Vagina (tissue), 2 donors: ENCODE data around the gene RIN3. TPM values are rescaled to one million over a fixed set of nuclear protein-coding genes. Genes with fewer than 3 reads are reported as not detected.

ENCODE experiments used
- DNase-seq, 2 donors: peaks; one replicate each; pipeline ENCODE4 v3.0.0-alpha.2; 2017; ENCODE audit errors: extremely low spot score in 2 of 2
- H3K27ac ChIP-seq: fragments of 200-600 bp; sonication (generic); one replicate; pipeline ENCODE4 v1.5.1; 2019
- H3K27me3 ChIP-seq: fragments of 200-600 bp; sonication (generic); one replicate; pipeline ENCODE4 v1.5.1; 2019
- H3K36me3 ChIP-seq, 2 donors: fragments of 200-600 bp; sonication (generic); one replicate each; pipeline ENCODE4 v1.5.1; 2017 to 2019
- H3K4me1 ChIP-seq: fragments of 200-600 bp; sonication (generic); one replicate; pipeline ENCODE4 v1.5.1; 2019
- H3K4me3 ChIP-seq, 2 donors: fragments of 200-600 bp; sonication (generic); 1 replicate in 1 of 2; 2 replicates in 1 of 2; pipeline ENCODE4 v1.5.1; 2016 to 2019
- H3K9me3 ChIP-seq: fragments of 200-600 bp; sonication (generic); one replicate; pipeline ENCODE4 v1.5.1; 2019
- CTCF ChIP-seq, 3 experiments: fragments of 450-650 bp in 2 of 3; fragments of 200-600 bp in 1 of 3; sonication (generic) in 1 of 3; IDR thresholded peaks; one replicate each; pipeline ENCODE4 v1.5.1; 2017 to 2019; ENCODE audit warnings: antibody characterized with exemption in 3 of 3, mild to moderate bottlenecking in 2 of 3, moderate library complexity in 2 of 3
- POLR2A ChIP-seq, 2 donors: fragments of 450-650 bp; IDR thresholded peaks; one replicate each; pipeline ENCODE4 v1.6.1; 2017; ENCODE audit warnings: antibody characterized with exemption in 2 of 2, mild to moderate bottlenecking in 2 of 2, moderate library complexity in 2 of 2
- POLR2AphosphoS5 ChIP-seq, 2 donors: sonication (generic); formaldehyde crosslinking; IDR thresholded peaks; one replicate each; pipeline ENCODE4 v1.9.0; 2017; ENCODE audit warnings: antibody characterized with exemption in 2 of 2, mild to moderate bottlenecking in 2 of 2, low read depth in 1 of 2; ENCODE audit not compliant: insufficient read depth in 1 of 2
- intact Hi-C: fragments of 100-400 bp; cut with DNase I; formaldehyde crosslinking; loops from one replicate; pipeline ENCODE4 v1.15.1; 2023
- total RNA-seq: library from RNA; depleted of rRNA; stranded (reverse); fragments of >200 nt; gene quantifications from one replicate; pipeline ENCODE4 v1.2.3, GENCODE V29; 2016

RIN3 gene
- total RNA-seq, 1 donor from 2014 or later: 22.6 TPM

GRCh38 chr14:92609955-92610354, 96.4 kb downstream of the RIN3 start:
- Histone ChIP-seq H3K27ac (no peak overlapping the region), H3K36me3 (no peaks in the 10 kb centered on the region), H3K27me3 (no peaks in the 10 kb centered on the region), H3K9me3 (no peaks in the 10 kb centered on the region), H3K4me1 (no peaks in the 10 kb centered on the region), H3K4me3 (no peak overlapping the region)
- TF ChIP-seq POLR2AphosphoS5 (IDR thresholded peaks at IDR 0.05; ENCODE audit: insufficient read depth in 1 of 2, low read depth in 1 of 2) (no peak), POLR2A (IDR thresholded peaks at IDR 0.05) (no peak), CTCF (IDR thresholded peaks at IDR 0.05) (no peak)
- DNase-seq: no peak
- intact Hi-C loops: no loop called here

- Histone ChIP-seq H3K36me3 (no peaks in the 10 kb centered on the region), H3K9me3 (no peaks in the 10 kb centered on the region), H3K27ac (no peak overlapping the region), H3K4me1 (no peaks in the 10 kb centered on the region), H3K4me3 (no peak overlapping the region), H3K27me3 (no peaks in the 10 kb centered on the region)
- DNase-seq: no peak
- intact Hi-C loops: no loop called here
- TF ChIP-seq POLR2AphosphoS5 (IDR thresholded peaks at IDR 0.05; ENCODE audit: insufficient read depth in 1 of 2, low read depth in 1 of 2): no peak
- no peak for TF ChIP-seq POLR2A (IDR thresholded peaks at IDR 0.05)
- TF ChIP-seq CTCF (IDR thresholded peaks at IDR 0.05): no peak
Measured at GRCh38 chr14:92610849-92611271, 97.3 kb downstream of the RIN3 start.

- no peaks in the 10 kb centered on the region for H3K36me3 ChIP-seq
- no peaks in the 10 kb centered on the region for H3K4me1 ChIP-seq
- no peaks in the 10 kb centered on the region for H3K27me3 ChIP-seq
- H3K9me3 ChIP-seq: no peaks in the 10 kb centered on the region
- no peak overlapping the region for H3K27ac ChIP-seq
- no peak for DNase-seq
- peak in 1 of 3 experiments; percentile 31 for TF ChIP-seq CTCF (IDR thresholded peaks at IDR 0.05)
- no peak for TF ChIP-seq POLR2AphosphoS5 (IDR thresholded peaks at IDR 0.05; ENCODE audit: insufficient read depth in 1 of 2, low read depth in 1 of 2)
- intact Hi-C loops: no loop called here
- no peak overlapping the region for H3K4me3 ChIP-seq
Measured at GRCh38 chr14:92613008-92613658, 99.6 kb downstream of the RIN3 start.

GRCh38 chr14:92613681-92614260, 100.2 kb downstream of the RIN3 start:
- intact Hi-C loops: no loop called here
- no peak for TF ChIP-seq CTCF (IDR thresholded peaks at IDR 0.05)
- no peak for TF ChIP-seq POLR2A (IDR thresholded peaks at IDR 0.05)
- no peak for TF ChIP-seq POLR2AphosphoS5 (IDR thresholded peaks at IDR 0.05; ENCODE audit: insufficient read depth in 1 of 2, low read depth in 1 of 2)
- Histone ChIP-seq H3K36me3 (no peaks in the 10 kb centered on the region), H3K4me1 (peaks cover under 1% of the 10 kb centered on the region), H3K27ac (no peak overlapping the region), H3K4me3 (no peak overlapping the region), H3K27me3 (no peaks in the 10 kb centered on the region), H3K9me3 (no peaks in the 10 kb centered on the region)
- DNase-seq: no peak

GRCh38 chr14:92615451-92615850, 101.9 kb downstream of the RIN3 start:
- Histone ChIP-seq H3K27me3 (no peaks in the 10 kb centered on the region), H3K4me3 (no peak overlapping the region), H3K36me3 (no peaks in the 10 kb centered on the region), H3K9me3 (no peaks in the 10 kb centered on the region), H3K4me1 (peaks cover 5% of the 10 kb centered on the region), H3K27ac (peak overlapping the region; percentile 13)
- DNase-seq: no peak
- TF ChIP-seq POLR2A (IDR thresholded peaks at IDR 0.05) (no peak), POLR2AphosphoS5 (IDR thresholded peaks at IDR 0.05; ENCODE audit: insufficient read depth in 1 of 2, low read depth in 1 of 2) (no peak), CTCF (IDR thresholded peaks at IDR 0.05) (no peak)
- intact Hi-C loops: no loop called here
